Measurements from ENCODE around the gene RGL1. TPM values are rescaled to one million over a fixed set of nuclear protein-coding genes. Genes with fewer than 3 reads are reported as not detected.
"Not testable (repeated sequence)": the region's sequence is repeated elsewhere in the genome, so short reads cannot be mapped to it uniquely, and the experiment has no call there.

RGL1 gene
- total and polyA plus RNA-seq, 7 experiments from 2014 or later, result 0.90 to 6.2 (median 2.6) TPM

GRCh38 chr1:183783767-183784637 lies 20.9 kb upstream of the RGL1 start:
- no peaks in the 10 kb centered on the region for H3K27me3 Mint-ChIP-seq
- Histone ChIP-seq H3K27ac (ENCODE audit: low read depth, low read length) (no peak overlapping the region), H3K4me3 (ENCODE audit: low read length) (no peak overlapping the region), H3K4me1 (ENCODE audit: control insufficient read depth in 2 of 2, insufficient read depth in 2 of 2, low read length in 2 of 2) (no peaks in the 10 kb centered on the region), H3K36me3 (ENCODE audit: control insufficient read depth in 2 of 3, insufficient read depth in 3 of 3, low read length in 3 of 3) (no peaks in the 10 kb centered on the region), H3K27me3 (ENCODE audit: control insufficient read depth in 2 of 2, insufficient read depth in 2 of 2, low read length in 2 of 2) (no peaks in the 10 kb centered on the region), H3K9me3 (ENCODE audit: control insufficient read depth in 2 of 3, low read length in 3 of 3) (no peaks in the 10 kb centered on the region)
- intact Hi-C loops (cut with micrococcal nuclease), result no loop called here
- ChIA-PET POLR2A (no interaction called here), CTCF (no interaction called here)
- peaks cover 0 to 2% (median 0%) of the 10 kb centered on the region in 11 donors for H3K9me3 Mint-ChIP-seq
- H3K4me3 Mint-ChIP-seq, result no peak overlapping the region
- peaks cover 0 to 11% (median 0%) of the 10 kb centered on the region in 5 donors for H3K36me3 Mint-ChIP-seq
- no peak overlapping the region for H3K27ac Mint-ChIP-seq
- no peak for DNase-seq
- ATAC-seq, result no peak
- H3K4me1 Mint-ChIP-seq, result peaks cover 0 to 3% (median 0%) of the 10 kb centered on the region in 7 donors

GRCh38 chr1:183785921-183786320 lies 19.0 kb upstream of the RGL1 start:
- ATAC-seq; H3K36me3 Mint-ChIP-seq; H3K27me3 Mint-ChIP-seq; H3K9me3 ChIP-seq (ENCODE audit: control insufficient read depth in 2 of 3, low read length in 3 of 3); H3K4me3 Mint-ChIP-seq; H3K27ac ChIP-seq (ENCODE audit: low read depth, low read length); CTCF ChIA-PET; H3K36me3 ChIP-seq (ENCODE audit: control insufficient read depth in 2 of 3, insufficient read depth in 3 of 3, low read length in 3 of 3); H3K9me3 Mint-ChIP-seq; DNase-seq; H3K4me1 Mint-ChIP-seq; H3K27me3 ChIP-seq (ENCODE audit: control insufficient read depth in 2 of 2, insufficient read depth in 2 of 2, low read length in 2 of 2); H3K4me3 ChIP-seq (ENCODE audit: low read length); H3K4me1 ChIP-seq (ENCODE audit: control insufficient read depth in 2 of 2, insufficient read depth in 2 of 2, low read length in 2 of 2); POLR2A ChIA-PET; intact Hi-C loops (cut with micrococcal nuclease); H3K27ac Mint-ChIP-seq: not testable (repeated sequence)

GRCh38 chr1:183787704-183788103 lies 17.2 kb upstream of the RGL1 start:
- ATAC-seq (no peak), DNase-seq (no peak)
- H3K9me3 Mint-ChIP-seq, result peaks cover 0 to 6% (median 0%) of the 10 kb centered on the region in 11 donors
- no peaks in the 10 kb centered on the region for H3K36me3 Mint-ChIP-seq
- ChIA-PET POLR2A (no interaction called here), CTCF (no interaction called here)
- Histone ChIP-seq H3K36me3 (ENCODE audit: control insufficient read depth in 2 of 3, insufficient read depth in 3 of 3, low read length in 3 of 3) (no peaks in the 10 kb centered on the region), H3K4me3 (ENCODE audit: low read length) (no peak overlapping the region), H3K4me1 (ENCODE audit: control insufficient read depth in 2 of 2, insufficient read depth in 2 of 2, low read length in 2 of 2) (no peaks in the 10 kb centered on the region), H3K9me3 (ENCODE audit: control insufficient read depth in 2 of 3, low read length in 3 of 3) (no peaks in the 10 kb centered on the region), H3K27me3 (ENCODE audit: control insufficient read depth in 2 of 2, insufficient read depth in 2 of 2, low read length in 2 of 2) (no peaks in the 10 kb centered on the region), H3K27ac (ENCODE audit: low read depth, low read length) (no peak overlapping the region)
- intact Hi-C loops (cut with micrococcal nuclease), result no loop called here
- no peak overlapping the region for H3K27ac Mint-ChIP-seq
- peaks cover 0 to 5% (median 0%) of the 10 kb centered on the region in 7 donors for H3K4me1 Mint-ChIP-seq
- H3K27me3 Mint-ChIP-seq, result peaks cover 0 to 6% (median 0%) of the 10 kb centered on the region in 5 donors
- H3K4me3 Mint-ChIP-seq, result no peak overlapping the region

GRCh38 chr1:183791319-183791718 lies 13.6 kb upstream of the RGL1 start:
- POLR2A ChIA-PET, result no interaction called here
- no peaks in the 10 kb centered on the region for H3K27me3 ChIP-seq (ENCODE audit: control insufficient read depth in 2 of 2, insufficient read depth in 2 of 2, low read length in 2 of 2)
- CTCF ChIA-PET, result no interaction called here
- H3K4me3 ChIP-seq (ENCODE audit: low read length), result no peak overlapping the region
- Mint-ChIP-seq H3K4me3 (no peak overlapping the region), H3K27me3 (peaks cover 0 to 6% (median 0%) of the 10 kb centered on the region in 5 donors), H3K27ac (no peak overlapping the region), H3K4me1 (peaks cover 0 to 8% (median 0%) of the 10 kb centered on the region in 7 donors), H3K36me3 (no peaks in the 10 kb centered on the region), H3K9me3 (peaks cover 0 to 6% (median 0%) of the 10 kb centered on the region in 11 donors)
- intact Hi-C loops (cut with micrococcal nuclease), result no loop called here
- no peaks in the 10 kb centered on the region for H3K9me3 ChIP-seq (ENCODE audit: control insufficient read depth in 2 of 3, low read length in 3 of 3)
- no peaks in the 10 kb centered on the region for H3K4me1 ChIP-seq (ENCODE audit: control insufficient read depth in 2 of 2, insufficient read depth in 2 of 2, low read length in 2 of 2)
- ATAC-seq (no peak), DNase-seq (no peak)
- H3K27ac ChIP-seq (ENCODE audit: low read depth, low read length), result no peak overlapping the region
- H3K36me3 ChIP-seq (ENCODE audit: control insufficient read depth in 2 of 3, insufficient read depth in 3 of 3, low read length in 3 of 3), result no peaks in the 10 kb centered on the region

GRCh38 chr1:183792300-183792699 lies 12.6 kb upstream of the RGL1 start:
- H3K9me3 ChIP-seq (ENCODE audit: control insufficient read depth in 2 of 3, low read length in 3 of 3), result no peaks in the 10 kb centered on the region
- Mint-ChIP-seq H3K36me3 (no peaks in the 10 kb centered on the region), H3K27me3 (peaks cover 0 to 6% (median 0%) of the 10 kb centered on the region in 5 donors), H3K9me3 (peaks cover 0 to 6% (median 0%) of the 10 kb centered on the region in 11 donors), H3K4me3 (no peak overlapping the region), H3K4me1 (peaks cover 0 to 8% (median 0%) of the 10 kb centered on the region in 7 donors), H3K27ac (no peak overlapping the region)
- ChIA-PET POLR2A (no interaction called here), CTCF (no interaction called here)
- DNase-seq, result no peak
- H3K4me1 ChIP-seq (ENCODE audit: control insufficient read depth in 2 of 2, insufficient read depth in 2 of 2, low read length in 2 of 2), result no peaks in the 10 kb centered on the region
- H3K27ac ChIP-seq (ENCODE audit: low read depth, low read length), result no peak overlapping the region
- H3K36me3 ChIP-seq (ENCODE audit: control insufficient read depth in 2 of 3, insufficient read depth in 3 of 3, low read length in 3 of 3), result no peaks in the 10 kb centered on the region
- ATAC-seq, result no peak
- no peak overlapping the region for H3K4me3 ChIP-seq (ENCODE audit: low read length)
- intact Hi-C loops (cut with micrococcal nuclease), result no loop called here
- no peaks in the 10 kb centered on the region for H3K27me3 ChIP-seq (ENCODE audit: control insufficient read depth in 2 of 2, insufficient read depth in 2 of 2, low read length in 2 of 2)

- intact Hi-C loops (cut with micrococcal nuclease), result no loop called here
- CTCF ChIA-PET, result no interaction called here
- Histone ChIP-seq H3K36me3 (ENCODE audit: control insufficient read depth in 2 of 3, insufficient read depth in 3 of 3, low read length in 3 of 3) (no peaks in the 10 kb centered on the region), H3K4me1 (ENCODE audit: control insufficient read depth in 2 of 2, insufficient read depth in 2 of 2, low read length in 2 of 2) (no peaks in the 10 kb centered on the region), H3K4me3 (ENCODE audit: low read length) (no peak overlapping the region), H3K9me3 (ENCODE audit: control insufficient read depth in 2 of 3, low read length in 3 of 3) (no peaks in the 10 kb centered on the region), H3K27me3 (ENCODE audit: control insufficient read depth in 2 of 2, insufficient read depth in 2 of 2, low read length in 2 of 2) (no peaks in the 10 kb centered on the region), H3K27ac (ENCODE audit: low read depth, low read length) (no peak overlapping the region)
- no peaks in the 10 kb centered on the region for H3K36me3 Mint-ChIP-seq
- DNase-seq (no peak), ATAC-seq (no peak)
- no peak overlapping the region for H3K4me3 Mint-ChIP-seq
- H3K4me1 Mint-ChIP-seq, result peaks cover 0 to 5% (median 0%) of the 10 kb centered on the region in 7 donors
- no peak overlapping the region for H3K27ac Mint-ChIP-seq
- peaks cover 0 to 6% (median 0%) of the 10 kb centered on the region in 5 donors for H3K27me3 Mint-ChIP-seq
- POLR2A ChIA-PET, result no interaction called here
- H3K9me3 Mint-ChIP-seq, result peaks cover 0 to 7% (median 0%) of the 10 kb centered on the region in 11 donors
These were observed 10.8 kb upstream of the RGL1 start for GRCh38 chr1:183794088-183794487.

- Mint-ChIP-seq H3K9me3 (peaks cover 5 to 48% (median 20%) of the 10 kb centered on the region in 11 donors), H3K4me1 (peaks cover 0 to 4% (median 3%) of the 10 kb centered on the region in 7 donors), H3K27me3 (peaks cover 0 to 3% (median 0%) of the 10 kb centered on the region in 5 donors), H3K36me3 (peaks cover 10 to 28% (median 13%) of the 10 kb centered on the region in 5 donors), H3K27ac (no peak overlapping the region), H3K4me3 (no peak overlapping the region)
- CTCF ChIA-PET, result no interaction called here
- Histone ChIP-seq H3K4me3 (ENCODE audit: low read length) (no peak overlapping the region), H3K4me1 (ENCODE audit: control insufficient read depth in 2 of 2, insufficient read depth in 2 of 2, low read length in 2 of 2) (no peaks in the 10 kb centered on the region), H3K27ac (ENCODE audit: low read depth, low read length) (no peak overlapping the region), H3K27me3 (ENCODE audit: control insufficient read depth in 2 of 2, insufficient read depth in 2 of 2, low read length in 2 of 2) (no peaks in the 10 kb centered on the region), H3K36me3 (ENCODE audit: control insufficient read depth in 2 of 3, insufficient read depth in 3 of 3, low read length in 3 of 3) (no peaks in the 10 kb centered on the region), H3K9me3 (ENCODE audit: control insufficient read depth in 2 of 3, low read length in 3 of 3) (peaks cover 0 to 8% (median 6%) of the 10 kb centered on the region in 3 experiments)
- no peak for ATAC-seq
- intact Hi-C loops (cut with micrococcal nuclease), result loop anchor here in 1 of 2 donors (5.0 to 10.0 kb wide), 2 partner anchors 114 to 252 kb away; partner anchors contain the start of gene TSEN15
- DNase-seq, result no peak
- POLR2A ChIA-PET, result no interaction called here
These were observed 4.5 kb upstream of the RGL1 start for GRCh38 chr1:183800449-183800848.

All from naive thymus-derived CD4-positive, alpha-beta T cell (primary cell).